HG03108 (cell line): Measurements from ENCODE around the gene HNF1A.
"Not testable (repeated sequence)": the region's sequence is repeated elsewhere in the genome, so short reads cannot be mapped to it uniquely, and the experiment has no call there.

ENCODE experiments used
- ATAC-seq: cut with Tn5 transposase; IDR thresholded peaks from one replicate; pipeline ENCODE4 v1.9.1; 2021; ENCODE audit warnings: moderate library complexity; ENCODE audit not compliant: unreplicated experiment

HNF1A gene

GRCh38 chr12:121038861-121039668 is 60.7 kb downstream of the HNF1A start, which contains the start of gene OASL:
Gene OASL (minus strand): TSS chr12:121039246. CDS start chr12:121038971, 275 bp downstream.
- ATAC-seq, result peak; percentile 59

- no peak for ATAC-seq
Observed at GRCh38 chr12:121043067-121043466, 64.7 kb downstream of the HNF1A start.

GRCh38 chr12:121047400-121047799 is 69.1 kb downstream of the HNF1A start:
- not testable (repeated sequence) for ATAC-seq

GRCh38 chr12:121048442-121048841 is 70.1 kb downstream of the HNF1A start:
- ATAC-seq, result no peak

- no peak for ATAC-seq
Observed at GRCh38 chr12:121050725-121051124, 72.4 kb downstream of the HNF1A start.
